H7 (cell line): ENCODE measurements around the gene RHOXF1. TPM values are rescaled to one million over a fixed set of nuclear protein-coding genes. Genes with fewer than 3 reads are reported as not detected.
A peak's percentile ranks its signal among the peaks of the same experiment; 100 is the strongest.
"Not testable (repeated sequence)": the region's sequence is repeated elsewhere in the genome, so short reads cannot be mapped to it uniquely, and the experiment has no call there.

ENCODE experiments used
- DNase-seq: peaks from one replicate; pipeline ENCODE4 v3.0.0; 2012
- H3K27me3 ChIP-seq: 2 replicates; pipeline ENCODE4 v1.6.0; 2011; ENCODE audit warnings: mild to moderate bottlenecking, low read length; ENCODE audit not compliant: control insufficient read depth, insufficient read depth
- H3K36me3 ChIP-seq: replicated peaks from 2 replicates; pipeline ENCODE4 v1.5.1; 2011; ENCODE audit warnings: low read length; ENCODE audit not compliant: control insufficient read depth, insufficient read depth
- H3K4me3 ChIP-seq: 2 replicates; pipeline ENCODE4 v1.5.1; 2011; ENCODE audit warnings: low read depth, mild to moderate bottlenecking, control low read depth, low read length, moderate library complexity; ENCODE audit not compliant: insufficient read depth
- total RNA-seq: library from RNA; depleted of rRNA; stranded (reverse); fragments of >200 nt; shearing (Covaris generic); gene quantifications from 2 replicates; pipeline ENCODE4 v1.2.3, GENCODE V29; 2014; rRNA removed

The RHOXF1 gene, protein sequence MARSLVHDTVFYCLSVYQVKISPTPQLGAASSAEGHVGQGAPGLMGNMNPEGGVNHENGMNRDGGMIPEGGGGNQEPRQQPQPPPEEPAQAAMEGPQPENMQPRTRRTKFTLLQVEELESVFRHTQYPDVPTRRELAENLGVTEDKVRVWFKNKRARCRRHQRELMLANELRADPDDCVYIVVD
- not detected in 2 replicates for total RNA-seq

DNA sequence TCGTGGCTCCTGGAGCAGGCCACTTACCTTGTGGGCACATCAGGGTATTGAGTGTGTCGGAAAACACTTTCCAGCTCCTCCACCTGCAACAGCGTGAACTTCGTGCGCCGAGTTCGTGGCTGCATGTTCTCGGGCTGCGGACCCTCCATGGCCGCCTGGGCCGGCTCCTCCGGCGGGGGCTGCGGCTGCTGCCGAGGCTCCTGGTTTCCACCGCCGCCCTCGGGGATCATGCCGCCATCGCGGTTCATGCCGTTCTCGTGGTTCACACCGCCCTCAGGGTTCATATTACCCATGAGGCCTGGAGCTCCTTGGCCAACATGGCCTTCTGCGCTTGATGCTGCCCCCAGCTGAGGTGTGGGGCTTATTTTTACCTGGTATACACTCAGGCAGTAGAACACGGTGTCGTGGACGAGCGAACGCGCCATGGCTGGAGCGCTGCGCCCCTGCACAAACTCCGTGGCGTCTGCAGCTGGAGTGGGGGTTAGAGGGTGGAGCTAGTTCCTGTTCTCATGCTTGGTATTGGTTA, at the start of gene RHOXF1:
TSS of gene RHOXF1 (minus strand) at position 476 of the 526 bp plus-strand sequence. CDS start at position 425, 51 bp downstream.
- Histone ChIP-seq H3K4me3 (no peak within 1 kb of the TSS), H3K27me3 (no peaks in the 10 kb centered on the region), H3K36me3 (no peaks in the 10 kb centered on the region)
- DNase-seq = no peak

DNA sequence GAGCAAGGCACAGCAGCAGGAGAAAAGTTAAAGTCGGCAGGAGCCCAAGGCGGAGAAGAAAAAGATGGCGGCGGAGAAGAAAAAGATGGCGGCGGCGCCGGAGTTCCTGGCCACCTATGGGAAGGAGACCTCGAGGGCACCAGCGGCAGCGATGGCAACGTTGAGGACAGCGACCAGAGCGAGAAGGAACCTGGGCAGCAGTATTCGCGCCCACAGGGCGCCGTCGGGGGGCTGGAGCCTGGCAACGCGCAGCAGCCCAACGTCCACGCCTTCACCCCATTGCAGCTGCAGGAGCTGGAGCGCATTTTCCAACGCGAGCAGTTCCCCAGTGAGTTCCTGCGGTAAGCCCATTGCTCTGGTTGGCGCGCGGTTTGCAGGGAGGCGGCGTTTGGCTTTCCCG, 43.4 kb upstream of the RHOXF1 start:
- not testable (repeated sequence) for DNase-seq, H3K4me3 ChIP-seq, H3K27me3 ChIP-seq, H3K36me3 ChIP-seq

DNA sequence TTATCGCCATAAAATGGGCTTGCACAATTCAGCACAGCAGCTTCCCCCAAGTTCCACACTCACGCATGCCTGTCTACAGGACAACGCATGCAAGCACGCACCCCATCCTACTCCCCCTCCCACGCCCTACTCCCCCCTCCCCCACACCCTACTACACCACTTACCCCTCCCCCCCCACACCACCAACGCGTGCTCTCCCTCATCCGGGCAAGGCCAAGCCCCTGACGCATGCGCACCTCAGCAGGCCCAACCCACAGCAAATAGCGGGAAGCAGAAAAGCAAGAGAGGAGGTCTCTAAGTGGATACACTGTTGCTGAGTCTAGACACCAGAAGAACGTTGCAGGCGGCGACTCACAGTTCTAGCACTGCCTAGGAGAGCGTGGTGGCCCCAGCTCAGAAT, 42.6 kb upstream of the RHOXF1 start, which contains the start of gene RHOXF2:
TSS of gene RHOXF2 (plus strand) at position 301 of the 400 bp plus-strand sequence. CDS start 138 bp downstream, outside the sequence.
- H3K36me3 ChIP-seq, H3K4me3 ChIP-seq, DNase-seq, H3K27me3 ChIP-seq: not testable (repeated sequence)

DNA sequence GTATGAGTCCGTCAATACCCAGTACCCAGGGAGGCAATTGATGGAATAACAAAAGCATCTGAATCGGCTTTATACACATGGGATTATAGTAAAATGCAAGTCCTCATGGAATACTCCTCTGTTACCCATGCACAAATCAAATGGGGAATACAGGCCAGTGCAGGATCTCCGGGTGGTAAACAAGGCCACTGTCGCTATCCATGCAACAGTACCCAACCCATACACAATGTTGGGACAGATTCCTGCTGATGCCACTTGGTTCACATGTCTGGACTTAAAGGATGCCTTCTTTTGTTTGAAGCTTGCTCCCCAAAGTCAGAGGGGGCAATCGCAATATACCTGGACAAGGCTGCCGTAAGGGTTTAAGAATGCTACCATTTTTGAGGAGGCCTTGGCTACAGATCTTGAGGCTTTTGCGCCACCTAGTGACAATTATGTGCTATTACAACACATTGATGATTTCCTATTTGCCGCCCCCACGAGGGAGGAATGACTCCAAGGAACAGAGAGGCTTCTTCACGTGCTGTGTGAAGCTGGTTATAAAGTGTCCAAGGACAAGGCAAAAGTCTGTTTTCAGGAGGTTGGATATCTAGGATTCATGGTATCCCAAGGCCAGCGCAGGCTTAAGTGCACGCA, 34.5 kb upstream of the RHOXF1 start:
- H3K36me3 ChIP-seq, DNase-seq, H3K4me3 ChIP-seq, H3K27me3 ChIP-seq: not testable (repeated sequence)

DNA sequence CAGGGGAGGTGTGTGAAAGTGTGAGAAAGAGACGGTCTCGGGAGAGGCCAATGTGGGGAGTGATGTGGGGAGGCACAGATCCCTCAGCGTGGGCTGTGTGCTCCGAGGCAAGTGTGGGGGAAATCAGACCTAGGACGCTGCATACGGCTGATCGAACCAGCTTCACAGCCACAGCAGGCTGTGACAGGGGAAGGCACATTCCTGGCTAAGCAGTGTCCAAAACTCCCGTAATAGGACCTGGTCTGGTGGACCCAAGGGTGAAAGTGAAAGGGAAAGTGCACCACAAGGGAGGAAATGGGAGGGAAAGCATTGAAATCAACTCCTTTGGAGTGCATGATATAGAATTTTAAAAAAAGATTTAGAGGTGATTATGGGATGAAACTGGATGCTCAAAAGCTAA, 31.8 kb upstream of the RHOXF1 start:
- no peaks in the 10 kb centered on the region for H3K36me3 ChIP-seq
- DNase-seq = no peak
- H3K4me3 ChIP-seq = no peak overlapping the region
- no peaks in the 10 kb centered on the region for H3K27me3 ChIP-seq

DNA sequence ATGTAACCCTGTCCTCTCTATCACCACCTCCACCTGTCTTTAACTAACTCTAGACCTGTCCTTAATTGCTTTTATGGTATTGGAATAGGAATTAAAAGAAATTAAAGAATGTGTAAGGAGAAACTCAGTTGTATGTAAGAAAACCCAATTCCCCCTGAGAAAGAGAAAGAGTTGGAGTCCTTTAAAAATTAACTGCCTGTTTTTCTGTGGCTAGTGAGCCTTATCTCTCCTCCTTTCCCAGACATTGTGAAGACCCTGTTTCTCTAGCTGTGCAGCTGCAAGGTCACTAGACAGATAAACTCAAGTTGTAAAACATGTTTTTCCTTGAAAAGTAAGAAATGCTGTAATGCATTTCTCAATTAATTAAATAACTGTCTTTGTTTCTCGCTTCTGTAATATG, 30.6 kb upstream of the RHOXF1 start:
- H3K4me3 ChIP-seq, H3K36me3 ChIP-seq, H3K27me3 ChIP-seq, DNase-seq: not testable (repeated sequence)

DNA sequence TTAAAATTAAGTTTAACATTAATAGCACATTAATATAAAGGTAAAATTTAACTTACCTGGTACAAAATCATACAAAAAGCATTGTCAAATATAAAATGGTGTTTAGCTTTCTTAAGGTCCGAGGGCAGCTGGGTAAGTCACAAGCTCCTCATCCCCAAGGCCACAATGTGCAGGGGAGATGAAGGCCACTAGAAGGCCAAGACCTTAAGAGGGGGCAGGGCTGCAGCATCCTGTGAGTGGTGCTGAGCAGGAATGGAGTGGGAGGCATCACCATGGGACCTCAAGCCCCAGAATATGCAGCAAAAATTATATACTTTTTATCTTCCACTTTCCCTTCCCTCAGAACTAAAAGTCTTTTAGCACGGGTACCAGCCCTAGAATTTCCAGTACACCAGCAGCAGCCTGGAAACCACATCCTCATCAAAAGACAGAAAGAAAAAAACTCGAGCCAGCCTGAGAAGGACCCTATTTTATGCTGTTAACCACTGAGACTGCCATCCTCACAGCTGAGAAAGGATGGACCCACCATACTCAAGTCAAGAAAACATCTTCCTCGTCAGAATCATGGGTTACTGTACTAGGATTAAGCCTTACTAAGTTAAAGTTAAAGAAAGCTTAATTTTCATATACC, 29.7 kb upstream of the RHOXF1 start:
- Histone ChIP-seq H3K4me3 (no peak overlapping the region), H3K27me3 (no peaks in the 10 kb centered on the region), H3K36me3 (no peaks in the 10 kb centered on the region)
- no peak for DNase-seq

DNA sequence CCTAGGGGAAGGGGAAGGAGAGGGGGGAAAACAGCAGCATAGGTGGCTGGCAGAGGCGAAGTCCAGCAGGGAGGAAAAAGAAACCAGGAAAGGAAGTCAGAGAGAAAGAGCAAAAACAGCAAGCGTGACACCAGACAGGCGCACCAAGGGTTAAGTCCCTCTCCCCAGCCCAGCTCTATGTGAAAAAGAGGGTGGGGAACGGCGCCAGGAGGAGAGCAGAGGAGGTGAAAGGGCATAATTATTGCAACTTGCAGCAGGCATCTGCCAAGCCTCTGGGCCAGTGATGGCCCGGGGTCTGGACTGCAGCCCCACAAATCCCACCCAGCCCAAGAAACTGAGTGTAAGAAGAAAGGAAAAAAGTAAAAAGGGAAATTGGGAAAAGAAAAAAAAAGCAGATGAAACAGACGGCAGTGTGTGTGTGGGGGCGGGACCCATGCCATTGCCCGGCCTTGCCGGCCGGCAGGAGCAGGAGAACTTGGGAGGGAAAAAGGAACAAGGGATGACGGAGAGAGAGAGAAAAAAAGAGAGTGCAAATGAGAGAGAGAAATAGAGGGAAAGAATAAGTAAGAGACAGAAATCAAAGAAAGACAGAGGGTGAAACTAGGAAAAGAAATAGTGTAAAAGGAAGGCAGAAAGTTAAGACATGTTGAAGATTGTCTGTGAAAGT, 28.6 kb upstream of the RHOXF1 start:
- Histone ChIP-seq H3K36me3 (no peaks in the 10 kb centered on the region), H3K4me3 (0 out of 2 replicates have a peak overlapping the region, but pooled peaks have one; percentile 11), H3K27me3 (no peaks in the 10 kb centered on the region)
- DNase-seq = peak; percentile 14

DNA sequence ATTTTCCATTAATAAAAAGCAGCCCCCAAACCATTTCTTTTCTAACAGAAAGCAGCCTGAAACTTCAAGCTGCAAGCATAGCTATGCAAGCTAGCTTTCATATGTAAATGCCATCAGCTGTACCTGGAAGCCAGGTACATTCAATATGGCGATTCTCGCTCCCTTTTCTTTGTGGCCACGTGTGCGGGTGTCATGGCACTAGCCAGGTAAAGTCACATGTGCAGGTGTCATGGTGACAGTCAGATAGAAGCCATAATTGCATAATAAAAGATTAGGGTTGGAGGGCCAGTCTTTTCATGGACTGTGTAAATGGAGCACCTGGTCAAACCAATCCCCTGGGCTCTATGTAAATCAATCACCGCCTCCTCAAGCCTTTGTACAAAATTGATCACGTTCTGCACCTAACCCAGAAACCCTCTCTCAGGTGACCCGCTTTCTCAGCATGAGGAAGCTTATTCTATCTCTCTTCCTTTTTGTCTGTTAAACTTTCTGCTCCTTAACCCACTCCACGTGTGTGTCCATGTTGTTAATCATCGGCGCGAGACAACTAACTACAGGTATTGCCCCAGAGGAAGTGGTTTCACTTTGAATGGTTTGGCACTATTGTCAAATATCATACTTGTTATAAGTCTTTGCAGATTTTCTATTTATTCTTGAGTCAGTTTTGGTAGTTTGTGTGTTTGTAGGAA, 24.7 kb upstream of the RHOXF1 start:
- Histone ChIP-seq H3K36me3 (no peaks in the 10 kb centered on the region), H3K4me3 (no peak overlapping the region), H3K27me3 (no peaks in the 10 kb centered on the region)
- no peak for DNase-seq

DNA sequence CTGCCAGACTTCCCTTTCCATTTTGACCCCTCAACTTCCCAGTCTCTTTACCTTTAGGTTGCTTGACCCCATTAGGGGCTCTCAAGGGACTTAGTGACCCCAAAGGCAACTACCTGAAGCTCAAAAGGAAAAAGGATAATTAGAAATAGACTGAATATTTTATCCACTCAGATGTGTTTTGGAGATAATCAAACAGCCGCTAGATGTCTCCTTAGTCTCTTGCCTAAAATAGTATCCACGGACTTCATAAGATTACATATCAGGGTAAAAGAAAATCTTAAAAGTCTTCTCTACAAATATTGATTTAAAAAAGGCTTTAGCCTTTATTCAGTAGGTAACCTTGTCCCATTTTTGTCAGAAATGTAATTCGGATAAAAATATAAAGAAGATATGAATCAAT, 21.7 kb upstream of the RHOXF1 start:
- DNase-seq = no peak
- no peak overlapping the region for H3K4me3 ChIP-seq
- H3K36me3 ChIP-seq = no peaks in the 10 kb centered on the region
- H3K27me3 ChIP-seq = no peaks in the 10 kb centered on the region

DNA sequence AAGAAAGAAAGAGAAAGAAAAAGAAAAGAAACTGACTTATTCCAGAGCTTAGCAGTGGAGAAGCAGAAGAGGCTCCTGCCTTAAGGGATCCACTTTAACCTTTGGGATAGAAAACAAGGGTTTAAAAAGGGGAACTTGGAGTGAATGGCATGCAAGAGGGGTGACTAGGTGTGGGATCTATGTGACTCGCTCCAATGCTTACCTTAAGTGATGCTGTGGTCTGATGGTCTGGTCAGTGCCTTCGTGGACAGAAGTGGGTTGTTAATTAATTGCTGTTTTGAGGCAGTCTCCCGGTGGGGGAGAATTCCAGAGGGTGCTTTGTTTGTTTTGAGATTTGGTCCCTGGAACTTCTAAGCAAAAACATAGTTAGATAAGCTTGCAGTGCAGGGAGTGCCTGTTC, 21.1 kb upstream of the RHOXF1 start:
- H3K4me3 ChIP-seq = no peak overlapping the region
- DNase-seq = no peak
- H3K27me3 ChIP-seq = no peaks in the 10 kb centered on the region
- no peaks in the 10 kb centered on the region for H3K36me3 ChIP-seq

DNA sequence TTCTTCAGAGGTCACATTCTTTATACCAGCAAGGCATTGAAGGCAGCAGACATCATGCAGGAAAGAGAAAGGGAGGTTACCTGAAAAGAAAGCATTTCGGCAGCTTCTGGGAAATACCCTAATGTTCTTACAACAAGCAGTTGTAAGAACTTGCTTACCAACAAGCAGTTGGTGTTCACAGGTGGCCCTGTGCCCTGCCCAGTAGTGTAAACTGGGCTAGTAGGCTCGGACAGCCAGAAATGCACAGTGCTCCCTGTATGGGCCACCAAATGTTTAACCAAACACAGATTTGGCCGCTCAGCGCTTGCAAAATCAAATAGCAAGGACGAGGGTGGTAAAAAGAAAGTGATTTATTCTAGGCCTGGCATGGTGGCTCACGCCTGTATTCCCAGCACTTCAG, 20.4 kb upstream of the RHOXF1 start:
- H3K36me3 ChIP-seq = no peaks in the 10 kb centered on the region
- no peak for DNase-seq
- no peak overlapping the region for H3K4me3 ChIP-seq
- no peaks in the 10 kb centered on the region for H3K27me3 ChIP-seq

DNA sequence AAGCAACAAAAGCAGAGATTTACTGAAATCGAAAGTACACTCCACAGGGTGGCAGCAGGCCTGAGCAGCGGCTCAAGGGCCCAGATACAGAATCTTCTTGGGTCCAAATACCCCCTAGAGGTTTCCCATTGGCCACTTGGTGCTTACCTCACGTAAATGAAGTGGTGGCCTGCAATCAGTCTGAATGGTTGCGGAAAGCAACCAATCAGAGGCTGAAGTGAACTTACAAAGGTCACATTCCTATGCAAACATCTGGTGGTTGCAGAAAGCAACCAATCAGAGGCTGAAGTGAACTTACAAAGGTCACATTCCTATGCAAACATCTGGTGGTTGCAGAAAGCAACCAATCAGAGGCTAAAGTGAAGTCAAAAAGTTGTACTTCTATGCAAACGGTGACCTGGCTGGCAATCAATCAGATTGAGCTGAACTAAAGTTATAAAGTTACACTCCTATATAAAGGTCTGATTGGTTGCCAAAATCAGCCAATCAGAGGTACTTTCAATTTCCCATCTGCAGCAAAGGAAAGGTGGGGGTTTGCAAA, 12.7 kb upstream of the RHOXF1 start:
- not testable (repeated sequence) for DNase-seq, H3K36me3 ChIP-seq, H3K4me3 ChIP-seq, H3K27me3 ChIP-seq

DNA sequence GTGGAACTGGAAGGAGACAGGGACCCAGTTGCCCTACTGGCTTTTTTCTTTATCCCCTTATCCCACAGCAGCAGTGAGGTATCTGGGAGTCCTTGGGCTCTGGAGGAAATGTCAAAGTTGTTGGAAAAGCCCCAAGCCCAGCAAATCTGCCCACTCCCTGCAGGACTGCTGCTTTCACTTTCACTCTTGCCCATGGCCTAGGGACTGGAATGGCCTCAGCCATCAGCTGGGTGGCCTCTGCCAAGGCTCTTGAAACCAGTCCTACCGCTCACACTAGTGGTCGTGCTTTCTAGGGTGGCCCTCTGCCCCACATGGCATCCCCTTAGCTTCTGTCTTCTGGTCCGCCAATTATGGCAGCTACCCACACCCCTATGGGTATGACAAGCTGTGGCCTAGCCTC, 9.7 kb upstream of the RHOXF1 start:
- Histone ChIP-seq H3K27me3 (no peaks in the 10 kb centered on the region), H3K4me3 (no peak overlapping the region), H3K36me3 (no peaks in the 10 kb centered on the region)
- DNase-seq = no peak
